HG02763 (cell line): Measurements from ENCODE around the gene KIF6.

Experiments
- ATAC-seq: cut with Tn5 transposase; IDR thresholded peaks from one replicate; pipeline ENCODE4 v1.9.1; 2021; ENCODE audit warnings: mild to moderate bottlenecking, moderate library complexity; ENCODE audit not compliant: unreplicated experiment

The KIF6 gene

GRCh38 chr6:39426073-39426456, 299.1 kb downstream of the KIF6 start:
- no peak for ATAC-seq

- ATAC-seq: no peak
Observed at GRCh38 chr6:39425346-39426072, 299.7 kb downstream of the KIF6 start.

- ATAC-seq: no peak
Observed at GRCh38 chr6:39424831-39425230, 300.4 kb downstream of the KIF6 start.

- no peak for ATAC-seq
Observed at GRCh38 chr6:39422238-39422637, 303.0 kb downstream of the KIF6 start.

- ATAC-seq: no peak
Observed at GRCh38 chr6:39421383-39422225, 303.6 kb downstream of the KIF6 start.

GRCh38 chr6:39420300-39421265, 304.6 kb downstream of the KIF6 start:
- no peak for ATAC-seq

- no peak for ATAC-seq
Observed at GRCh38 chr6:39419607-39420006, 305.6 kb downstream of the KIF6 start.

GRCh38 chr6:39417440-39417839, 307.8 kb downstream of the KIF6 start:
- no peak for ATAC-seq

GRCh38 chr6:39416728-39417127, 308.5 kb downstream of the KIF6 start:
- ATAC-seq: no peak

GRCh38 chr6:39416026-39416425, 309.2 kb downstream of the KIF6 start:
- no peak for ATAC-seq

- ATAC-seq: no peak
Observed at GRCh38 chr6:39415482-39415881, 309.7 kb downstream of the KIF6 start.

- ATAC-seq: no peak
Observed at GRCh38 chr6:39411465-39411864, 313.7 kb downstream of the KIF6 start.

GRCh38 chr6:39411001-39411400, 314.2 kb downstream of the KIF6 start:
- ATAC-seq: no peak

GRCh38 chr6:39409889-39410288, 315.3 kb downstream of the KIF6 start:
- no peak for ATAC-seq

GRCh38 chr6:39407446-39407993, 317.7 kb downstream of the KIF6 start:
- peak; percentile 73 for ATAC-seq

GRCh38 chr6:39404312-39404711, 320.9 kb downstream of the KIF6 start:
- no peak for ATAC-seq

- no peak for ATAC-seq
Observed at GRCh38 chr6:39403304-39403703, 321.9 kb downstream of the KIF6 start.

- ATAC-seq: no peak
Observed at GRCh38 chr6:39402239-39402751, 322.9 kb downstream of the KIF6 start.

- ATAC-seq: no peak
Observed at GRCh38 chr6:39401376-39401775, 323.8 kb downstream of the KIF6 start.

GRCh38 chr6:39400026-39400425, 325.2 kb downstream of the KIF6 start:
- no peak for ATAC-seq

GRCh38 chr6:39396854-39397253, 328.4 kb downstream of the KIF6 start:
- ATAC-seq: no peak
